MG63 (cell line): ENCODE data around the gene ERCC4. TPM values are rescaled to one million over a fixed set of nuclear protein-coding genes. Genes with fewer than 3 reads are reported as not detected.
A peak's percentile ranks its signal among the peaks of the same experiment; 100 is the strongest.

Experiments used
- DNase-seq: peaks from one replicate; pipeline ENCODE4 v3.0.0-alpha.2; 2020
- H3K27me3 ChIP-seq: fragments of 250-450 bp; sonication (Bioruptor Pico); 2 replicates; pipeline ENCODE4 v1.5.1; 2020; ENCODE audit warnings: mild to moderate bottlenecking, moderate library complexity
- H3K36me3 ChIP-seq: fragments of 250-450 bp; sonication (Bioruptor Pico); 2 replicates; pipeline ENCODE4 v1.5.1; 2020; ENCODE audit warnings: mild to moderate bottlenecking, moderate library complexity
- H3K4me3 ChIP-seq: fragments of 250-450 bp; sonication (Bioruptor Pico); 2 replicates; pipeline ENCODE4 v1.5.1; 2020; ENCODE audit warnings: mild to moderate bottlenecking, moderate library complexity
- H3K9me3 ChIP-seq: fragments of 250-450 bp; sonication (Bioruptor Pico); 2 replicates; pipeline ENCODE4 v1.5.1; 2020; ENCODE audit warnings: mild to moderate bottlenecking, moderate library complexity
- total RNA-seq: library from RNA; depleted of rRNA; stranded (reverse); fragments of >200 nt; shearing (Covaris generic); gene quantifications from 2 replicates; pipeline ENCODE4 v1.2.3, GENCODE V29; 2014; ENCODE audit warnings: low replicate concordance

The ERCC4 gene
- total RNA-seq, 1 experiment from 2014 or later: 4.8 TPM

DNA sequence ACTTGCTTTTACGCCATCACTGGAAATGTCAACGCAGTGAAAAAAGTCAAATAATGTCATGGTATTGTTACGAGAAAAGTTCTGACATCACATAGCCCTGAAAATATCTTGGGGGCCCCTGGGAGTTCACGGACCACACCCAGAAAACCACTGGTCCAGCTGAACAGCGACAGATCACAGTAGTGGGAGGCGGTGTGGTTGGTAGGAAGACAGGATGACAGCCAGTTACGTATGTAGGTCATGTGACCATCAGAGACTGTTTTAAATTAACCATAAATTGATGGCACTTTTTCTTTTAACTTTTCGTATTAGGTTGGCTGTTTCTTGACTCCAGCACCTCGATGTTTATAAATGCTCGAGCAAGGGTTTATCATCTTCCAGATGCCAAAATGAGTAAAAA, 11.9 kb downstream of the ERCC4 start:
- Histone ChIP-seq H3K27me3 (no peaks in the 10 kb centered on the region), H3K4me3 (no peak overlapping the region), H3K9me3 (no peaks in the 10 kb centered on the region), H3K36me3 (peaks cover 27% of the 10 kb centered on the region)
- no peak for DNase-seq

DNA sequence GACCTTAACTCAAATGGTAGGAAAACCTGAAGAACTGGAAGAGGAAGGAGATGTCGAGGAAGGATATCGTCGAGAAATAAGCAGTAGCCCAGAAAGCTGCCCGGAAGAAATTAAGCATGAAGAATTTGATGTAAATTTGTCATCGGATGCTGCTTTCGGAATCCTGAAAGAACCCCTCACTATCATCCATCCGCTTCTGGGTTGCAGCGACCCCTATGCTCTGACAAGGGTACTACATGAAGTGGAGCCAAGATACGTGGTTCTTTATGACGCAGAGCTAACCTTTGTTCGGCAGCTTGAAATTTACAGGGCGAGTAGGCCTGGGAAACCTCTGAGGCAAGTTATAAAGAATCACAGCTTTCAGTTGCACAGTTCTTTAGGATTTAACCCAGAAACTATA, 15.5 kb downstream of the ERCC4 start:
- DNase-seq: no peak
- Histone ChIP-seq H3K9me3 (no peaks in the 10 kb centered on the region), H3K4me3 (no peak overlapping the region), H3K36me3 (peaks cover 33% of the 10 kb centered on the region), H3K27me3 (no peaks in the 10 kb centered on the region)

DNA sequence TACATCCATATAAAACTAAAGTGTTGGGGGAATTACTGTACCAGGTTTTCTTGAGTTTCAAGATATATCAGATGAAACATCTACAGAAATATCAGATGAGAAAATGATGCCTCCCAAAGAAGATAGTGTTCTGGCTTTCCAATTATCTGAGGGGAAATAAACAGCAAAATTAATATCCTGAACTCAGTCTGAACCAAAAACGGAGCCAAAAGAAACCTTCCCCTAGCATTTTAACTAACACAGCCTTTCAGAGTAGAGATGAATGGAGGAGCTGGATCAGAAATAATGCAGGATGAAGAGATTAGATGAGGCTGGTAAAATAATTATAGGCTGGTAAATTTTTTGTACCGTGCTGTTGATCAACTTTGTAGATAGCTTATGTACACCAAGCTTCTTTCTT, 16.2 kb downstream of the ERCC4 start:
- Histone ChIP-seq H3K4me3 (no peak overlapping the region), H3K9me3 (no peaks in the 10 kb centered on the region), H3K36me3 (peaks cover 33% of the 10 kb centered on the region), H3K27me3 (no peaks in the 10 kb centered on the region)
- no peak for DNase-seq

DNA sequence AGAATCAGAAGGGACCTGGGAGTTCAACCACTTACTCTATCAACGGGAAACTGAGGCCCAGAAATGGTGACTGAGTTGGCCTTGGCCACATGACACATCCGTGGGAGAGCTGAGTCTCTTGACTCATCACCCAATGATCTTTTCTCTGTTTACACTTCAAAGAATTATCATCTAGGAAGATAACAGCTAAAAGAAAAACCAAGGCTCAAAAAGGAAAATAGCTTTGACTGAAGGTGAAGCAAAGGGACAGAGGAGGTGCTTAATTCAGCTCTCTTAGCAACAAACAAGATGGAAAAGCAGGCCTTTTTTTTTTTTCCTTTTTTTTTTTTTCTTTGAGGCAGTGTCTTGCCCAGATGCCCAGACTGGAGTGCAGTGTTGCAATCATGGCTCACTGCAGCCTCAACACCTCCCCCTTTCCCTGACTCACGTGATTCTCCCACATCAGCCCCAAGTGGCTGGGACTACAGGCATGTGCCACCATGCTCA, 16.7 kb downstream of the ERCC4 start:
- H3K9me3 ChIP-seq: no peaks in the 10 kb centered on the region
- H3K4me3 ChIP-seq: no peak overlapping the region
- H3K27me3 ChIP-seq: no peaks in the 10 kb centered on the region
- peaks cover 33% of the 10 kb centered on the region for H3K36me3 ChIP-seq
- DNase-seq: peak; percentile 24

DNA sequence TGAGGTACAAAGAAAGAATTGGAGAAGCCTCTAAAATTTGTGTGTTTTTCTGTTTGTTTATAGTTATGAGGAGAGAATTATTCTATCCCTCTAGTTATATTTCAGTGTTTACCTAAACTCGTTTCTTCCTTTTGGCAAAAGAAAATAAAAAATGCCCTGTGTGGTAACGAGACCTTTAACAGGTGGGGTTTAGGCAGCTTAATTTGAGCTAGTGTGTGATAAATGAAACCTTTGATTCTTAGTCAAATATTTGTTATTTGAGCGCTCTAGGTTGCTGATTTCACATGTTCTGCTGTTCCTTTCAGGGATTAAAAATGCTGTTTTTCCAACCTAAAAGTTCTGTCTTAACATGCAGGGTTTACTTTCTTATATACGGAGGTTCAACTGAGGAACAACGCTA, 17.5 kb downstream of the ERCC4 start:
- Histone ChIP-seq H3K4me3 (no peak overlapping the region), H3K9me3 (no peaks in the 10 kb centered on the region), H3K36me3 (peaks cover 35% of the 10 kb centered on the region), H3K27me3 (no peaks in the 10 kb centered on the region)
- no peak for DNase-seq

DNA sequence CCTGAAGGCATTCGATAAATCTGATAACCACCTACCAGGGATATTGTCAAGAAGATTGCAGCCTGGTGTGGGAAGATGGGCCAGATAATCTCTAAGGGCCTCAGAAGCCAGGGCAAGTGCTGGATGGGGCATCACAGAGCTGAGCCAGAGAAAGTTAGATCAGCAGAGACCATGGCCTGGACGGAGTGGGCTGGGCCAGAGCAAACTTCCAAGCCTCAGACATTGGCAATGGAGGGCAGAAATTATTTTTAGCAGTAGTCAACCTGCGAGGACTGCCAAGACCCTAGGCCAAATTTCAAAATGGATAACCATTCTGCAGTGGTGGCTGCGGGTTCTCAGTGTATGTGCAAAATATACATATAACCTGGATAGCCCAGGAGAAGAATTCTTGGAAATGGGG, 18.5 kb downstream of the ERCC4 start:
- no peak overlapping the region for H3K4me3 ChIP-seq
- H3K36me3 ChIP-seq: peaks cover 35% of the 10 kb centered on the region
- H3K27me3 ChIP-seq: no peaks in the 10 kb centered on the region
- no peaks in the 10 kb centered on the region for H3K9me3 ChIP-seq
- DNase-seq: no peak

DNA sequence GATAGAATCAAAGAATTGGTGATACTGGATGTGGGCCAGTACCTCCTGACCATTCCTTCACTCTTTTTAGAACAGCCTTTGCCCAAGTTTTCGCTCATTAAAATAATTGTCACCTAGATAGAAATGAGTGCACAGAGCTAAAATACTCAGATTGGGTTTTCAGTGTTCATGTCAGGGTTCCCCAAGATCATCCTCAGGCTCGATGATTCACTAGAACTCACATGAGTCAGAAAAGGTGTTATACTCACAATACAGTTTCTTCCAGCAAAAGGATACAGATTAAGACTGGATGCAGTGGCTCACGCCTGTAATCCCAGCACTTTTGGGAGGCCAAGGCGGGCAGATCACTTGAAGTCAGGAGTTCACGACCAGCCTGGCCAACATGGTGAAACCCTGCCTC, 19.9 kb downstream of the ERCC4 start:
- DNase-seq: no peak
- Histone ChIP-seq H3K4me3 (no peak overlapping the region), H3K27me3 (no peaks in the 10 kb centered on the region), H3K9me3 (no peaks in the 10 kb centered on the region), H3K36me3 (peaks cover 32% of the 10 kb centered on the region)

DNA sequence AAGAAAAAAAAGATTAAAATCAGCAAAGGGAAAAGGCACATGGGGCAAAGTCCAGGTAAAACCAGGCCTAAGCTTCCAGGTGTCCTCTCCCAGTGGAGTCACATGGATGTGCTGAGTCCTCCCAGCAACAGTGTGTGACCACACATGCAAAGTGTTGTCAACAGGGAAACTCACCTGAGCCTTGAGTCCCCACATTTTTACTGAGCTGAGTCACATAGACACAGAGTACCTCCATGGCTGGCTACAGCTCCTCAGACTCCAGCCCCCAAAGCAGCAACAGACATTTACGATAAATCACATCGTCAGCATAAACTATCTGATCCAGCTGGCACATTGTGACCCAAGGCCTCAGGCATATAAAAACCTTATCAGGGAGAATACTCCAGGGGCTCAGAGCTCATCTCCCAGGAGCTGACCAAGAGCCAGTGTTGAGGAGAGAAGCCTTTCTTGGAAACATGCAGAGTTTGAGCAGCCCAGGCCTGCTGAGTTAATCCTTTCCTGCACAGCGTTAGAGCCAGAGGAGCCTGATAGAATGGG, 20.5 kb downstream of the ERCC4 start:
- peaks cover 28% of the 10 kb centered on the region for H3K36me3 ChIP-seq
- no peaks in the 10 kb centered on the region for H3K9me3 ChIP-seq
- no peaks in the 10 kb centered on the region for H3K27me3 ChIP-seq
- H3K4me3 ChIP-seq: no peak overlapping the region
- DNase-seq: no peak

DNA sequence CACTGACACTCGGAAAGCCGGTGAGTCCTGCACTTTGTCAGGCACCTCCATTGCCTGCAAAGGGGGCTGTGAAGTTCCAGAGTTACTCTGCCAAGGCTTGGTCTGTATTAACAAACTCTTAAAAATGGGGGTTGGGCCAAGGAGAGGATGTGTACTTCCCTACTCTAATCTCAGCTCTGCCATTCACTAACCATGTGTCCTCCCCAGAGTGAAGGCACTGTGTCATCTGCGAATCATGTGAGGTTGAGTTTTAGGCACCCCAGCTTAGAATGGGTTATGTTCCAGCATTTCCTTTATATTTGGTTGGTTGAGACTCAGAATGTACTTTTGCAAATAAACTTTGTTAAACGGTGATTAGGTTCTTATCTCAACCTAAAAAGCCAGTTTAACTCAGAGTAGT, 24.9 kb downstream of the ERCC4 start:
- no peaks in the 10 kb centered on the region for H3K27me3 ChIP-seq
- H3K36me3 ChIP-seq: peaks cover 25% of the 10 kb centered on the region
- no peaks in the 10 kb centered on the region for H3K9me3 ChIP-seq
- no peak overlapping the region for H3K4me3 ChIP-seq
- no peak for DNase-seq

DNA sequence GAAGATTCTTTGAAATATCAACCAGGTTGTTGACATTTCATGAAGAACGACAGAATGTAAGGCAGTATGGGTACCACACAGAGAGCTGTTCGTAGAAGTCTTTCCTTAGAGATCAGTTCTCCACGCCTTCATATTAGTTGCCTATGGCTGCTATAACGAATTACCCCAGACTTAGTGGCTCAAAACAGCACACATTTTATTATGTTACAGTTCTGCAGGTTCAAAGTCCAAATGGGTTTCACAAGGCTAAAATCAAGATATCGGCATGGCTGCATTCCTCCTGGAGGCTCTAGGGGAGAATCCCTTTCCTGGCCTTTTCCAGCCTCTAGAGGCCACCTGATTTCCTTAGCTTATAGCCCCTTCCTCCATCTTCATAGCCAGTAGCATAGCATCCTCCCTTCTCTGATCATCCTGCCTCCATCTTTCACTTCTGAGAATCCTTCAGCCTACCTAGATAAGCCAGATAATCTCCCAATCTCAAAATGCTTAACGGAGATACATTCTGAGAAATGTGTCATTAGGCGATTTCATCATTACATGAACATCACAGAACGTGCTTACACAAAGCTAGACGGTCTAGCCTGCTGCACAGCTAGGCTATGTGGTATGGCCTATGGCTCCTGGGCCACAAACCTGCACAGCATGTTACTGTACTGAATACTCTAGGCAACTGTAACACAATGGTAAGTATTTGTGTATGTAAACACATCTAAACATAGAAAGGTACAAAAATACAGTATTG, 26.0 kb downstream of the ERCC4 start:
- H3K27me3 ChIP-seq: no peaks in the 10 kb centered on the region
- H3K4me3 ChIP-seq: no peak overlapping the region
- no peak for DNase-seq
- peaks cover 25% of the 10 kb centered on the region for H3K36me3 ChIP-seq
- H3K9me3 ChIP-seq: no peaks in the 10 kb centered on the region

DNA sequence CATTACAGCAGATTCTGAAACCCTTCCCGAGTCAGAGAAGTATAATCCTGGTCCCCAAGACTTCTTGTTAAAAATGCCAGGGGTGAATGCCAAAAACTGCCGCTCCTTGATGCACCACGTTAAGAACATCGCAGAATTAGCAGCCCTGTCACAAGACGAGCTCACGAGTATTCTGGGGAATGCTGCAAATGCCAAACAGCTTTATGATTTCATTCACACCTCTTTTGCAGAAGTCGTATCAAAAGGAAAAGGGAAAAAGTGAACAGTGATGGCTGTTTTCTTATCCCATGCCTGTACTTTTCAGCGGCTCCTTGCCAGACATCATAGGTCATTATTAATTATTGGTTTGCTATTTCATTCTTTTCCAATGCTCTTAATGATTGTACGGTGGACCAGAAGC, 28.1 kb downstream of the ERCC4 start:
- no peak for DNase-seq
- Histone ChIP-seq H3K27me3 (no peaks in the 10 kb centered on the region; the same call in 1 of the 2 replicates), H3K36me3 (peaks cover 22% of the 10 kb centered on the region), H3K9me3 (no peaks in the 10 kb centered on the region), H3K4me3 (no peak overlapping the region)

DNA sequence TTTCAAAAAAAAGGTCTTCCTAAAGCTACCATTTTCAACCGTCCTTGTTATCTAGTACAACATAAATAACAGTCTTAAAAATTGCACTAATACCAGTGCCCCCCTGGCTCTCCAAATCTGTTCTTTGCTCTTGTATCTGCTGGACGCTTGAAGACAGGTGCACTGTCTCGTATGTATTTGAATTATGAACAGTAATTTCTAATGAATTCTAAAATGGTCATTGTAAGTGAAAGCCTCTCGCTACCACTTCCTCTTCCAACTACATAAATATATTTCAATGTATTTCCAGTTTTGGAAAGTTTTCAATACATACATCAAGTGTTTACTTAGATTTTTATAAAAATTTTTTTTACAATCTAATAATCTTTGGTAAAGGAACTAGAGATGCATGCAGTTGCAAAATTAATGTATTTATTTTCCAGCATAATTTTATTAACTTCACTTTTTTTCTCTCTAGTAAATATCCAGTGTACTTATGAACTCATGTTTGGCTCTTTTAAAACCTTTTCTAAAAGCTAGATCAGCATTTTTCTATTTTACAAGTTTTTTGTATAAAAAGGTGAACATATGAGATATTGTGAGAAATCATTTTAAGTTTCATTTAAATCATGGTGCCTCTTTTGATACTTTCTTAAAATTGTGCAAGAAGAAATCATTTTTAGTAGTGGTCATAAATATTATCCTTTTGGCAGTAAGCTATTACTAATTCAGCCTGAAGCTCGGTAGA, 31.0 kb downstream of the ERCC4 start:
- no peaks in the 10 kb centered on the region; the same call in 1 of the 2 replicates for H3K27me3 ChIP-seq
- no peak overlapping the region for H3K4me3 ChIP-seq
- no peak for DNase-seq
- peaks cover 12% of the 10 kb centered on the region for H3K36me3 ChIP-seq
- no peaks in the 10 kb centered on the region for H3K9me3 ChIP-seq

DNA sequence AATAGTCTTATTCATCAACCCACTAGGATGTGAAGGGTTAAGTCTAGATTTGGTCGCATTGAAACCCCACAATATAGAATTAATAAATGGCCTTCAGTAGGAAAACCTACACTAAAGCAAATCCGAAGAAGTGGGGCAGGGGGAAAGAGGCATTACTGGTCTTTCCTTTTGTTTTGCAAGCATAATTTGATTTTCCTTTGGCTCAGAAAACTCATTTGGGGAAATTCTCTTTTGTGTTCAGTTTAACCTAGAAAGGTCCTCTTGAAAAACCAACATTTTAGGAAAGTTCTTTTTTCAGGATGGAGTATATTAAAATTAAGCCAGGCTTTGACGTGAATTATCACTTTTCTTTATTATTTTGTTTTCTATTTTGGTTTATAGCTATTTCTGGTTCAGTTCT, 31.7 kb downstream of the ERCC4 start:
- Histone ChIP-seq H3K4me3 (no peak overlapping the region), H3K27me3 (no peaks in the 10 kb centered on the region; the same call in 1 of the 2 replicates), H3K9me3 (no peaks in the 10 kb centered on the region), H3K36me3 (peaks cover 8% of the 10 kb centered on the region; the same call in 1 of the 2 replicates)
- DNase-seq: no peak

DNA sequence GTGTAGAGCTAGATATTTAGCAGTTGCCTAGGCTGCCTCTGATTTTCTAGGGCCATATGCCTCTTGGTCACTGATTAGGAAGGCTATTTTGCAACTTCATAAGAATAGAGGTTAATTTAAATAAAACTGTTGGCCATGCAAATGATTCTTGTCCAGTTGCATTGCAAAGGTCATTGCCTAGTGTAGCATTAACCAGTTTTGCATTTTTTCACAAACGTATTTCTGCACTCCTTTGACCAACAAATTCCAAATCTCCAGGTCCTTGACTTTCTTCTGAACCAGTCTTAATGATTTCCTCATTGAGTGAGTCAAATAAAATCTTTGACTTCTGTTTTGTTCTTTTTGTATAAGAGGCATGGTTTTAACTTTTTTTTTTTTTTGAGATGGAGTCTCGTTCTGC, 33.5 kb downstream of the ERCC4 start:
- Histone ChIP-seq H3K27me3 (no peaks in the 10 kb centered on the region; the same call in 1 of the 2 replicates), H3K4me3 (no peak overlapping the region), H3K36me3 (peaks cover 3% of the 10 kb centered on the region; the same call in 1 of the 2 replicates), H3K9me3 (no peaks in the 10 kb centered on the region)
- no peak for DNase-seq

DNA sequence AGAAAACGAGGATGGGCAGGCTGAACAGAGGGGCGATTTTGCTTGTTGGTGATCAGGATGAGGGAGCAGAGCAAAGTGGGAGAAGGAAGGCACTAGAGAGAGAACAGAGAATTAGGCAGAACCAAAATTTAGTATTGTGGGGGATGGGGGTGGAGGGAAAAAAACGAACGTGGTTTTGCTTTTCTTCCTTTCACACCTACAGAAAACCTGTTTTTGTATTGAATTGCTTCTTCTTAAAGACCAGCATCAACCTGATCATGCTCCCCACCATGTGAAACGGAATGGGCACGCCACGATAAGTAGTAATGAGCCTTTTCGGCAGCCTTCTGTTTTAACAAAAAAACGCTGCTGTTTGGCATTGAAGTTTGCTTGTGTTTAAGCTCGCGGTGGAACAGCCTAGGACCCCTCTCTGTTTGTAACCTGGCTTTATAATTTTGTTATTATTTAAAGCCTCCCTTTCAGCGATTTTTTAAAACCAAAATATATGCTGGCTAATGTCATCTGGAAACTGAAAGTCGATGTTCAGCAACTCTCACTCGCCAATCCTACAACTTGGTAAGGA, 36.8 kb downstream of the ERCC4 start:
- no peaks in the 10 kb centered on the region for H3K9me3 ChIP-seq
- no peak for DNase-seq
- H3K4me3 ChIP-seq: peak overlapping the region; percentile 32
- H3K27me3 ChIP-seq: no peaks in the 10 kb centered on the region; the same call in 1 of the 2 replicates
- no peaks in the 10 kb centered on the region for H3K36me3 ChIP-seq

DNA sequence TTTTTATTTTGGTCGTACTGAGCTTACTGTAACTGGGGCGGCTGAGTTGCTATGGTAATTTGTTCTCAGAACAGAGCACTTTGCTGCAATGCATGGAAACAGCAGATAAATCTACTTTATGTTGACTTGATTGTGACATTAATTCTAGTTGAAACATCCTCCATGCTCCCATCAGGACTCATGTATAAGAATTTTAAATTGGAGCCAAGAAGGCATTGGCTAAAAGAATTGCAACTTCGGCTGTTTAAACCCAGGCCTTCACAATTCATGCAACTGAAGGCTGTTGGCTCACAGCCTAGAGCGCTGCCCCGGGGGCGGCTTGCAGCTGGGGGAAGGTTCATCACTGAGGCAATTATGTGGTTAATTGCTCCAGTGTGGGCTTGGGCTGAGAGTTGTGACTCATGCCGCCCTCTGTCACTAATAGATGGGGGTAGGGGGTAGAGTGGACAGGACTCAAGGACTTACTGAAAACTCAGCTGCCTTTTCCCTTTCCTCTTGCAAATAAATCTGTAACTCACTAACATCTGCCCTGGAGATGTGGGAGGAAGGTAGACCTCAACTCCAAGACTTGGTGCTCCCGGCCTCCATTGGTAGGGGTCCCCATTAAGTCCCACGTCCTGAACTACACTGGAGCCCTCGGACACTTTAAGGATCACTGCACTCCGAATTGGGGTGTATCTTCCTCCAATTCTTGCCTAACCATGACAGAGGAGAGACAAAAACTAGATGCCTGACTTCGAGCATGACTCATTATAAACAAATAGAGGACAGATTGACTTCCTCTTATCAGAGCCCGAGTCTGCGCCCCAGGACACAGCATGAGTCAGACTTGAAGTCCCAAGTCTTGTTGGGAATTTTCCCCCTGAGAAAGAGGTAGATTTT, 37.5 kb downstream of the ERCC4 start:
- H3K4me3 ChIP-seq: peak overlapping the region; percentile 32
- no peaks in the 10 kb centered on the region for H3K36me3 ChIP-seq
- H3K9me3 ChIP-seq: no peaks in the 10 kb centered on the region
- H3K27me3 ChIP-seq: no peaks in the 10 kb centered on the region; the same call in 1 of the 2 replicates
- DNase-seq: peak; percentile 87
